Endothelial cell of umbilical vein (primary cell): ENCODE data around the gene ZC3HAV1L. TPM values are rescaled to one million over a fixed set of nuclear protein-coding genes. Genes with fewer than 3 reads are reported as not detected.

Source experiments
- BruUV-seq: library from RNA; stranded (reverse); fragments of 400-500 nt; replicated peaks from 2 replicates; lab custom pipeline; 2021; lab: Mats Ljungman, UMichigan
- CTCF ChIA-PET: fragments of 300-600, 350-600 bp; sonication (Branson Sonifier 250); formaldehyde crosslinking; loops from one replicate; lab custom pipeline; 2021; ENCODE audit warnings: antibody characterized with exemption, inconsistent platforms; lab: Charles Lee
- POLR2A ChIA-PET: fragments of 300-600, 350-600 bp; sonication (Branson Sonifier 250); formaldehyde crosslinking; loops from one replicate; lab custom pipeline; 2021; ENCODE audit warnings: antibody characterized with exemption, inconsistent platforms; lab: Charles Lee
- DNase-seq: peaks from one replicate; pipeline ENCODE4 v3.0.0-alpha.2; 2011; ENCODE audit warnings: low read depth, low spot score
- FAIRE-seq: peaks from 2 replicates; lab custom pipeline; 2011; peaks lifted over from hg19 to GRCh38; lab: Jason Lieb, UNC
- H2AFZ ChIP-seq: 2 replicates; pipeline ENCODE4 v1.6.0; 2012; ENCODE audit warnings: low read depth, low read length, control low read depth, inconsistent platforms
- H3K27ac ChIP-seq: 2 replicates; pipeline ENCODE4 v1.5.1; 2011; ENCODE audit warnings: low read depth, mild to moderate bottlenecking, control low read depth, low read length, moderate library complexity; ENCODE audit not compliant: insufficient read depth
- H3K27me3 ChIP-seq, 2 experiments: 2 replicates each; pipeline versions ENCODE4 v1.6.0 to v1.6.1; 2011; ENCODE audit warnings: low read length in 2 of 2, mixed read lengths in 1 of 2; ENCODE audit not compliant: control insufficient read depth in 2 of 2, insufficient read depth in 2 of 2
- H3K36me3 ChIP-seq, 2 experiments: 2 replicates in 1 of 2; 3 replicates in 1 of 2; pipeline ENCODE4 v1.5.1; 2011; ENCODE audit warnings: low read length in 2 of 2, mild to moderate bottlenecking in 1 of 2, moderate library complexity in 1 of 2; ENCODE audit not compliant: control insufficient read depth in 2 of 2, insufficient read depth in 2 of 2; ENCODE audit errors: extremely low read depth in 1 of 2
- H3K4me1 ChIP-seq: 3 replicates; pipeline ENCODE4 v1.5.1; 2011; ENCODE audit warnings: mild to moderate bottlenecking, low read length; ENCODE audit not compliant: control insufficient read depth, insufficient read depth; ENCODE audit errors: extremely low read depth
- H3K4me2 ChIP-seq: 2 replicates; pipeline ENCODE4 v1.6.1; 2011; ENCODE audit warnings: low read length, control low read depth, mixed read lengths; ENCODE audit not compliant: insufficient read depth
- H3K4me3 ChIP-seq, 3 experiments: fragments of 200-600 bp in 1 of 3; sonication (generic), shearing (Covaris generic) in 1 of 3; replicated peaks in 1 of 3; 2 replicates each; pipeline ENCODE4 v1.5.1; 2011 to 2016; ENCODE audit warnings: control low read depth in 3 of 3, low read length in 3 of 3, mild to moderate bottlenecking in 2 of 3, inconsistent platforms in 1 of 3, low read depth in 1 of 3, moderate library complexity in 1 of 3; ENCODE audit not compliant: insufficient read depth in 1 of 3
- H3K79me2 ChIP-seq: 2 replicates; pipeline ENCODE4 v1.6.0; 2012; ENCODE audit warnings: low read length, inconsistent platforms; ENCODE audit not compliant: control insufficient read depth, insufficient read depth
- H3K9ac ChIP-seq: replicated peaks from 2 replicates; pipeline ENCODE3; 2011; ENCODE audit warnings: low read length, control low read depth; ENCODE audit not compliant: insufficient read depth; ENCODE audit errors: extremely low read depth
- H3K9me1 ChIP-seq: replicated peaks from 3 replicates; pipeline ENCODE4 v1.6.0; 2011; ENCODE audit warnings: mild to moderate bottlenecking, low read length; ENCODE audit not compliant: control insufficient read depth, insufficient read depth; ENCODE audit errors: extremely low read depth
- H3K9me3 ChIP-seq: replicated peaks from 2 replicates; pipeline ENCODE4 v1.5.1; 2012; ENCODE audit warnings: low read length, inconsistent platforms; ENCODE audit not compliant: control insufficient read depth, insufficient read depth
- H4K20me1 ChIP-seq: replicated peaks from 2 replicates; pipeline ENCODE3; 2011; ENCODE audit warnings: mild to moderate bottlenecking, low read length; ENCODE audit not compliant: control insufficient read depth, insufficient read depth; ENCODE audit errors: extremely low read depth
- EZH2 ChIP-seq: IDR thresholded peaks from 2 replicates; pipeline ENCODE4 v1.6.1; 2012; ENCODE audit warnings: borderline replicate concordance, low read depth, mild to moderate bottlenecking, moderate library complexity, low read length, inconsistent platforms; ENCODE audit not compliant: severe bottlenecking
- FOS ChIP-seq: IDR thresholded peaks from 2 replicates; pipeline ENCODE4 v1.6.1; 2011; ENCODE audit warnings: mild to moderate bottlenecking, low read length, moderate library complexity, borderline replicate concordance; ENCODE audit not compliant: insufficient read depth
- GATA2 ChIP-seq: IDR thresholded peaks from 2 replicates; pipeline ENCODE4 v1.7.0; 2011; ENCODE audit warnings: low read depth, mild to moderate bottlenecking, moderate library complexity, mixed read lengths, low read length; ENCODE audit not compliant: insufficient read length, insufficient read depth
- JUN ChIP-seq: IDR thresholded peaks from 2 replicates; pipeline ENCODE4 v1.6.1; 2011; ENCODE audit warnings: borderline replicate concordance, low read depth; ENCODE audit not compliant: insufficient read length, insufficient read depth
- MAX ChIP-seq: IDR thresholded peaks from 2 replicates; pipeline ENCODE4 v1.6.1; 2011; ENCODE audit not compliant: insufficient read depth, insufficient read length
- MYC ChIP-seq: IDR thresholded peaks from one replicate; pipeline ENCODE4 v1.6.1; 2011; ENCODE audit warnings: mild to moderate bottlenecking, low read depth, low read length
- POLR2A ChIP-seq: IDR thresholded peaks from 2 replicates; pipeline ENCODE4 v1.6.1; 2012; ENCODE audit warnings: low read depth, mild to moderate bottlenecking, control low read depth, low read length
- POLR2AphosphoS5 ChIP-seq: IDR thresholded peaks from 2 replicates; pipeline ENCODE4 v1.6.1; 2012; ENCODE audit warnings: low read depth, mild to moderate bottlenecking, control low read depth, low read length, moderate library complexity; ENCODE audit not compliant: insufficient read depth
- dilution Hi-C: fragments of 300-500 bp; cut with MboI; formaldehyde crosslinking; loops from one replicate; pipeline ENCODE4 v1.15.0; 2019; ENCODE audit warnings: low sequenced_read_pairs; ENCODE audit not compliant: extremely low pct_ligation_motif_present
- intact Hi-C: fragments of 100-400 bp; cut with micrococcal nuclease; formaldehyde crosslinking; loops from one replicate; pipeline ENCODE4 v1.10.0; 2022
- polyA plus RNA-seq, 4 experiments: library from polyadenylated mRNA; depleted of rRNA in 3 of 4; stranded (reverse) in 3 of 4; unstranded in 1 of 4; fragments of >200 nt; gene quantifications; 2 replicates each; pipeline versions ENCODE4 v1.2.1 to v1.2.3, GENCODE V29; 2011 to 2012; ENCODE audit warnings: missing spikeins in 1 of 4
- total RNA-seq: library from RNA; stranded (reverse); gene quantifications from 2 replicates; pipeline ENCODE4 v1.2.3, GENCODE V29; 2021
- TF ChIP-seq, protein P1 (sequence below), 2 donors: IDR thresholded peaks; 1 replicate in 1 of 2; 2 replicates in 1 of 2; pipeline ENCODE4 v1.5.1; 2011; ENCODE audit warnings: low read length in 2 of 2, mild to moderate bottlenecking in 2 of 2, moderate library complexity in 2 of 2, control low read depth in 1 of 2, inconsistent platforms in 1 of 2, low read depth in 1 of 2; ENCODE audit not compliant: insufficient read depth in 1 of 2; ENCODE audit errors: extremely low read depth in 1 of 2

Gene ZC3HAV1L
- total and polyA plus RNA-seq, 2 donors (not counting 3 experiments of a cell fraction or from before 2014, with no cell fraction given) = 15.9 to 25.7 TPM

- no peaks in the 10 kb centered on the region for H3K9me3 ChIP-seq
- dilution Hi-C loops (no loop called here), intact Hi-C loops (no loop called here)
- H3K4me2 ChIP-seq = no peak overlapping the region
- no peak overlapping the region for H3K9ac ChIP-seq
- H3K27me3 ChIP-seq = no peaks in the 10 kb centered on the region
- DNase-seq (no peak), FAIRE-seq (no peak)
- no peak overlapping the region for H2AFZ ChIP-seq
- no peaks in the 10 kb centered on the region for H3K79me2 ChIP-seq
- ChIA-PET POLR2A (no interaction called here), CTCF (interaction anchor here (0.7 to 1.1 kb wide), 2 partner anchors 65 to 195 kb away, joined by 3 to 4 read pairs; no protein-coding TSS in a partner anchor)
- TF ChIP-seq GATA2 = no peak
- no peak for TF ChIP-seq EZH2
- no peak for TF ChIP-seq JUN
- no peak for TF ChIP-seq POLR2A
- TF ChIP-seq POLR2AphosphoS5 = no peak
- TF ChIP-seq, protein P1, sequence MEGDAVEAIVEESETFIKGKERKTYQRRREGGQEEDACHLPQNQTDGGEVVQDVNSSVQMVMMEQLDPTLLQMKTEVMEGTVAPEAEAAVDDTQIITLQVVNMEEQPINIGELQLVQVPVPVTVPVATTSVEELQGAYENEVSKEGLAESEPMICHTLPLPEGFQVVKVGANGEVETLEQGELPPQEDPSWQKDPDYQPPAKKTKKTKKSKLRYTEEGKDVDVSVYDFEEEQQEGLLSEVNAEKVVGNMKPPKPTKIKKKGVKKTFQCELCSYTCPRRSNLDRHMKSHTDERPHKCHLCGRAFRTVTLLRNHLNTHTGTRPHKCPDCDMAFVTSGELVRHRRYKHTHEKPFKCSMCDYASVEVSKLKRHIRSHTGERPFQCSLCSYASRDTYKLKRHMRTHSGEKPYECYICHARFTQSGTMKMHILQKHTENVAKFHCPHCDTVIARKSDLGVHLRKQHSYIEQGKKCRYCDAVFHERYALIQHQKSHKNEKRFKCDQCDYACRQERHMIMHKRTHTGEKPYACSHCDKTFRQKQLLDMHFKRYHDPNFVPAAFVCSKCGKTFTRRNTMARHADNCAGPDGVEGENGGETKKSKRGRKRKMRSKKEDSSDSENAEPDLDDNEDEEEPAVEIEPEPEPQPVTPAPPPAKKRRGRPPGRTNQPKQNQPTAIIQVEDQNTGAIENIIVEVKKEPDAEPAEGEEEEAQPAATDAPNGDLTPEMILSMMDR (IDR thresholded peaks at IDR 0.05; ENCODE audit: extremely low read depth in 1 of 2, insufficient read depth in 1 of 2, low read depth in 1 of 2, low read length in 2 of 2) = no peak
- no peak for TF ChIP-seq MAX
- TF ChIP-seq FOS = no peak
- TF ChIP-seq MYC = no peak
- peaks cover 11 to 18% of the 10 kb centered on the region in 2 experiments for H3K36me3 ChIP-seq
- no peak overlapping the region for H3K4me3 ChIP-seq
- H4K20me1 ChIP-seq = no peaks in the 10 kb centered on the region
- BruUV-seq = no TSS peak
- no peak overlapping the region for H3K27ac ChIP-seq
- H3K4me1 ChIP-seq = peaks cover 3% of the 10 kb centered on the region
- no peaks in the 10 kb centered on the region for H3K9me1 ChIP-seq
These were observed 45.7 kb upstream of the ZC3HAV1L start for GRCh38 chr7:139081584-139081983.
